ENCODE data around the gene RRM2. TPM values are rescaled to one million over a fixed set of nuclear protein-coding genes. Genes with fewer than 3 reads are reported as not detected.
"Not testable (repeated sequence)": the region's sequence is repeated elsewhere in the genome, so short reads cannot be mapped to it uniquely, and the experiment has no call there.

Gene RRM2
- polyA plus RNA-seq, 1 donor = 33.2 TPM

GRCh38 chr2:10140841-10141610 is 18.5 kb downstream of the RRM2 start:
- peaks cover 3% of the 10 kb centered on the region for H3K9me3 ChIP-seq (ENCODE audit: control insufficient read depth, low read depth, low read length)
- peaks cover 30% of the 10 kb centered on the region for H3K4me1 ChIP-seq (ENCODE audit: control insufficient read depth, insufficient read depth, low read length)
- no peaks in the 10 kb centered on the region for H3K36me3 ChIP-seq (ENCODE audit: control insufficient read depth, insufficient read depth, low read length)
- DNase-seq = no peak
- H3K4me3 ChIP-seq (ENCODE audit: low read length) = no peak overlapping the region
- WGBS (ENCODE audit: insufficient coverage, low lambda C conversion rate) = no CpG with 5 or more reads among the region's 16 CpGs
- no peak overlapping the region for H3K27ac ChIP-seq (ENCODE audit: low read length)
- no peaks in the 10 kb centered on the region for H3K27me3 ChIP-seq (ENCODE audit: control insufficient read depth, insufficient read depth, low read length)

GRCh38 chr2:10141736-10142639 is 19.4 kb downstream of the RRM2 start:
- no peaks in the 10 kb centered on the region for H3K36me3 ChIP-seq (ENCODE audit: control insufficient read depth, insufficient read depth, low read length)
- H3K27me3 ChIP-seq (ENCODE audit: control insufficient read depth, insufficient read depth, low read length) = no peaks in the 10 kb centered on the region
- H3K9me3 ChIP-seq (ENCODE audit: control insufficient read depth, low read depth, low read length) = peaks cover 3% of the 10 kb centered on the region
- DNase-seq = peak in 1 of 2 donors; percentile 44
- no peak overlapping the region for H3K4me3 ChIP-seq (ENCODE audit: low read length)
- no peak overlapping the region for H3K27ac ChIP-seq (ENCODE audit: low read length)
- H3K4me1 ChIP-seq (ENCODE audit: control insufficient read depth, insufficient read depth, low read length) = peaks cover 22% of the 10 kb centered on the region
- WGBS (ENCODE audit: insufficient coverage, low lambda C conversion rate) = 94% methylated on average over 3 of the region's 32 CpGs

GRCh38 chr2:10142640-10142965 is 20.1 kb downstream of the RRM2 start:
- no peak for DNase-seq
- Histone ChIP-seq H3K4me3 (ENCODE audit: low read length) (no peak overlapping the region), H3K27me3 (ENCODE audit: control insufficient read depth, insufficient read depth, low read length) (no peaks in the 10 kb centered on the region), H3K27ac (ENCODE audit: low read length) (no peak overlapping the region), H3K36me3 (ENCODE audit: control insufficient read depth, insufficient read depth, low read length) (no peaks in the 10 kb centered on the region), H3K9me3 (ENCODE audit: control insufficient read depth, low read depth, low read length) (peaks cover 3% of the 10 kb centered on the region), H3K4me1 (ENCODE audit: control insufficient read depth, insufficient read depth, low read length) (peaks cover 19% of the 10 kb centered on the region)
- no CpG with 5 or more reads among the region's 11 CpGs for WGBS (ENCODE audit: insufficient coverage, low lambda C conversion rate)

GRCh38 chr2:10144771-10145518 is 22.4 kb downstream of the RRM2 start:
- no peaks in the 10 kb centered on the region for H3K36me3 ChIP-seq (ENCODE audit: control insufficient read depth, insufficient read depth, low read length)
- H3K27me3 ChIP-seq (ENCODE audit: control insufficient read depth, insufficient read depth, low read length) = no peaks in the 10 kb centered on the region
- H3K9me3 ChIP-seq (ENCODE audit: control insufficient read depth, low read depth, low read length) = peaks cover 3% of the 10 kb centered on the region
- DNase-seq = peak; percentile 52 to 64
- H3K4me3 ChIP-seq (ENCODE audit: low read length) = no peak overlapping the region
- H3K27ac ChIP-seq (ENCODE audit: low read length) = no peak overlapping the region
- H3K4me1 ChIP-seq (ENCODE audit: control insufficient read depth, insufficient read depth, low read length) = peaks cover 19% of the 10 kb centered on the region
- WGBS (ENCODE audit: insufficient coverage, low lambda C conversion rate) = no CpG with 5 or more reads among the region's 16 CpGs

GRCh38 chr2:10145519-10146357 is 23.2 kb downstream of the RRM2 start:
- DNase-seq = no peak
- WGBS (ENCODE audit: insufficient coverage, low lambda C conversion rate) = no CpG with 5 or more reads among the region's 13 CpGs
- H3K36me3 ChIP-seq (ENCODE audit: control insufficient read depth, insufficient read depth, low read length) = no peaks in the 10 kb centered on the region
- no peak overlapping the region for H3K27ac ChIP-seq (ENCODE audit: low read length)
- H3K4me3 ChIP-seq (ENCODE audit: low read length) = no peak overlapping the region
- no peaks in the 10 kb centered on the region for H3K27me3 ChIP-seq (ENCODE audit: control insufficient read depth, insufficient read depth, low read length)
- peaks cover 19% of the 10 kb centered on the region for H3K4me1 ChIP-seq (ENCODE audit: control insufficient read depth, insufficient read depth, low read length)
- peaks cover 3% of the 10 kb centered on the region for H3K9me3 ChIP-seq (ENCODE audit: control insufficient read depth, low read depth, low read length)

GRCh38 chr2:10146366-10147005 is 23.9 kb downstream of the RRM2 start:
- DNase-seq = no peak
- 94% methylated on average over 3 of the region's 14 CpGs for WGBS (ENCODE audit: insufficient coverage, low lambda C conversion rate)
- no peak overlapping the region for H3K4me3 ChIP-seq (ENCODE audit: low read length)

GRCh38 chr2:10147050-10147660 is 24.6 kb downstream of the RRM2 start:
- H3K4me1 ChIP-seq (ENCODE audit: control insufficient read depth, insufficient read depth, low read length) = peaks cover 19% of the 10 kb centered on the region
- H3K36me3 ChIP-seq (ENCODE audit: control insufficient read depth, insufficient read depth, low read length); H3K9me3 ChIP-seq (ENCODE audit: control insufficient read depth, low read depth, low read length); DNase-seq; H3K4me3 ChIP-seq (ENCODE audit: low read length); H3K27ac ChIP-seq (ENCODE audit: low read length); H3K27me3 ChIP-seq (ENCODE audit: control insufficient read depth, insufficient read depth, low read length): not testable (repeated sequence)
- 94% methylated on average over 5 of the region's 15 CpGs for WGBS (ENCODE audit: insufficient coverage, low lambda C conversion rate)

More at GRCh38 chr2:10146366-10147005, 23.9 kb downstream of the RRM2 start:
- Histone ChIP-seq H3K27me3 (ENCODE audit: control insufficient read depth, insufficient read depth, low read length) (no peaks in the 10 kb centered on the region), H3K36me3 (ENCODE audit: control insufficient read depth, insufficient read depth, low read length) (no peaks in the 10 kb centered on the region), H3K9me3 (ENCODE audit: control insufficient read depth, low read depth, low read length) (peaks cover 3% of the 10 kb centered on the region), H3K27ac (ENCODE audit: low read length) (no peak overlapping the region), H3K4me1 (ENCODE audit: control insufficient read depth, insufficient read depth, low read length) (peaks cover 19% of the 10 kb centered on the region)

- Histone ChIP-seq H3K4me3 (ENCODE audit: low read length) (no peak overlapping the region), H3K36me3 (ENCODE audit: control insufficient read depth, insufficient read depth, low read length) (no peaks in the 10 kb centered on the region), H3K27me3 (ENCODE audit: control insufficient read depth, insufficient read depth, low read length) (no peaks in the 10 kb centered on the region), H3K4me1 (ENCODE audit: control insufficient read depth, insufficient read depth, low read length) (peaks cover 11% of the 10 kb centered on the region), H3K27ac (ENCODE audit: low read length) (no peak overlapping the region), H3K9me3 (ENCODE audit: control insufficient read depth, low read depth, low read length) (no peaks in the 10 kb centered on the region)
- DNase-seq = no peak
These were observed 25.7 kb downstream of the RRM2 start for GRCh38 chr2:10148268-10148667.

- H3K4me1 ChIP-seq (ENCODE audit: control insufficient read depth, insufficient read depth, low read length) = peaks cover 8% of the 10 kb centered on the region
- no peak overlapping the region for H3K4me3 ChIP-seq (ENCODE audit: low read length)
- no peaks in the 10 kb centered on the region for H3K9me3 ChIP-seq (ENCODE audit: control insufficient read depth, low read depth, low read length)
- no peak for DNase-seq
- WGBS (ENCODE audit: insufficient coverage, low lambda C conversion rate) = no CpG with 5 or more reads among the region's 3 CpGs
- no peaks in the 10 kb centered on the region for H3K27me3 ChIP-seq (ENCODE audit: control insufficient read depth, insufficient read depth, low read length)
- H3K36me3 ChIP-seq (ENCODE audit: control insufficient read depth, insufficient read depth, low read length) = no peaks in the 10 kb centered on the region
- no peak overlapping the region for H3K27ac ChIP-seq (ENCODE audit: low read length)
These were observed 27.1 kb downstream of the RRM2 start for GRCh38 chr2:10149635-10150034.
